Suprapubic skin (tissue), 4 donors: Measurements from ENCODE around the gene PDE9A. TPM values are rescaled to one million over a fixed set of nuclear protein-coding genes. Genes with fewer than 3 reads are reported as not detected.

Experiments used
- DNase-seq, 2 donors: peaks; one replicate each; pipeline ENCODE4 v3.0.0-alpha.2; 2019; ENCODE audit warnings: low spot score in 2 of 2
- H3K27ac ChIP-seq: fragments of 200-600 bp; sonication (generic); one replicate; pipeline ENCODE4 v1.5.1; 2019
- H3K27me3 ChIP-seq: fragments of 200-600 bp; sonication (generic); one replicate; pipeline ENCODE4 v1.5.1; 2019
- H3K36me3 ChIP-seq: fragments of 200-600 bp; sonication (generic); one replicate; pipeline ENCODE4 v1.5.1; 2019
- H3K4me1 ChIP-seq: fragments of 200-600 bp; sonication (generic); one replicate; pipeline ENCODE4 v1.5.1; 2019
- H3K4me3 ChIP-seq: fragments of 200-600 bp; sonication (generic); one replicate; pipeline ENCODE4 v1.5.1; 2019; ENCODE audit warnings: mild to moderate bottlenecking
- H3K9me3 ChIP-seq: fragments of 200-600 bp; sonication (generic); one replicate; pipeline ENCODE4 v1.5.1; 2019
- CTCF ChIP-seq, 2 donors: fragments of 200-600 bp in 1 of 2; fragments of 450-650 bp in 1 of 2; sonication (generic) in 1 of 2; IDR thresholded peaks; one replicate each; pipeline ENCODE4 v1.5.1; 2016 to 2019; ENCODE audit warnings: antibody characterized with exemption in 2 of 2, mild to moderate bottlenecking in 1 of 2, moderate library complexity in 1 of 2
- EP300 ChIP-seq: sonication (generic); formaldehyde crosslinking; IDR thresholded peaks from one replicate; pipeline ENCODE4 v1.6.1; 2017; ENCODE audit warnings: antibody characterized with exemption
- POLR2A ChIP-seq, 2 donors: fragments of 450-650 bp; IDR thresholded peaks; one replicate each; pipeline ENCODE4 v1.6.1; 2017; ENCODE audit warnings: antibody characterized with exemption in 2 of 2, mild to moderate bottlenecking in 2 of 2, moderate library complexity in 2 of 2
- POLR2AphosphoS5 ChIP-seq, 3 donors: sonication (generic); formaldehyde crosslinking; IDR thresholded peaks; one replicate each; pipeline ENCODE4 v1.6.1; 2017; ENCODE audit warnings: antibody characterized with exemption in 3 of 3
- WGBS: methylation state at CpG from one replicate; pipeline ENCODE4 v1.1.5; 2018; 5-methylcytosine and 5-hydroxymethylcytosine counted together
- total RNA-seq, 4 donors: library from RNA; depleted of rRNA; stranded (reverse); fragments of >200 nt; gene quantifications; one replicate each; pipeline ENCODE4 v1.1.0, GENCODE V29; 2016

The PDE9A gene
- total RNA-seq, 4 donors from 2014 or later, result 4.5 to 12.0 (median 7.1) TPM

- Histone ChIP-seq H3K36me3 (no peaks in the 10 kb centered on the region), H3K4me1 (peaks cover 15% of the 10 kb centered on the region), H3K4me3 (no peak overlapping the region), H3K27ac (no peak overlapping the region), H3K9me3 (no peaks in the 10 kb centered on the region), H3K27me3 (peaks cover 20% of the 10 kb centered on the region)
- DNase-seq, result no peak
- TF ChIP-seq CTCF (IDR thresholded peaks at IDR 0.05) (no peak), POLR2AphosphoS5 (IDR thresholded peaks at IDR 0.05) (no peak), EP300 (no peak), POLR2A (IDR thresholded peaks at IDR 0.05) (no peak)
- 73% methylated on average over 24 of the region's 24 CpGs for WGBS
These were observed 28.1 kb downstream of the PDE9A start for GRCh38 chr21:42681296-42682206.

- peaks cover 20% of the 10 kb centered on the region for H3K27me3 ChIP-seq
- H3K27ac ChIP-seq, result no peak overlapping the region
- no peaks in the 10 kb centered on the region for H3K36me3 ChIP-seq
- WGBS, result 78% methylated on average over 15 of the region's 15 CpGs
- no peak overlapping the region for H3K4me3 ChIP-seq
- H3K9me3 ChIP-seq, result no peaks in the 10 kb centered on the region
- no peak for TF ChIP-seq POLR2AphosphoS5 (IDR thresholded peaks at IDR 0.05)
- no peak for TF ChIP-seq POLR2A (IDR thresholded peaks at IDR 0.05)
- TF ChIP-seq EP300, result no peak
- TF ChIP-seq CTCF (IDR thresholded peaks at IDR 0.05), result no peak
- H3K4me1 ChIP-seq, result peaks cover 15% of the 10 kb centered on the region
- no peak for DNase-seq
These were observed 29.3 kb downstream of the PDE9A start for GRCh38 chr21:42682661-42683210.

- no peak overlapping the region for H3K4me3 ChIP-seq
- DNase-seq, result no peak
- TF ChIP-seq EP300 (no peak), CTCF (IDR thresholded peaks at IDR 0.05) (no peak), POLR2AphosphoS5 (IDR thresholded peaks at IDR 0.05) (no peak), POLR2A (IDR thresholded peaks at IDR 0.05) (no peak)
- peaks cover 9% of the 10 kb centered on the region for H3K4me1 ChIP-seq
- peaks cover 16% of the 10 kb centered on the region for H3K27me3 ChIP-seq
- no peaks in the 10 kb centered on the region for H3K36me3 ChIP-seq
- no peak overlapping the region for H3K27ac ChIP-seq
- WGBS, result 82% methylated on average over 5 of the region's 19 CpGs
- no peaks in the 10 kb centered on the region for H3K9me3 ChIP-seq
These were observed 30.1 kb downstream of the PDE9A start for GRCh38 chr21:42683371-42684108.

GRCh38 chr21:42684109-42684916 lies 30.9 kb downstream of the PDE9A start:
- Histone ChIP-seq H3K4me1 (peaks cover 9% of the 10 kb centered on the region), H3K4me3 (peak overlapping the region; percentile 21), H3K9me3 (no peaks in the 10 kb centered on the region), H3K36me3 (no peaks in the 10 kb centered on the region), H3K27me3 (peaks cover 8% of the 10 kb centered on the region), H3K27ac (no peak overlapping the region)
- no peak for TF ChIP-seq EP300
- 52% methylated on average over 22 of the region's 22 CpGs for WGBS
- no peak for DNase-seq

- H3K27me3 ChIP-seq, result peaks cover 1% of the 10 kb centered on the region
- peaks cover 9% of the 10 kb centered on the region for H3K4me1 ChIP-seq
- no peak for DNase-seq
- peak overlapping the region; percentile 21 for H3K4me3 ChIP-seq
- H3K36me3 ChIP-seq, result no peaks in the 10 kb centered on the region
- 70% methylated on average over 33 of the region's 33 CpGs for WGBS
- TF ChIP-seq POLR2A (IDR thresholded peaks at IDR 0.05) (no peak), EP300 (no peak), CTCF (IDR thresholded peaks at IDR 0.05) (no peak), POLR2AphosphoS5 (IDR thresholded peaks at IDR 0.05) (no peak)
- no peaks in the 10 kb centered on the region for H3K9me3 ChIP-seq
- H3K27ac ChIP-seq, result no peak overlapping the region
These were observed 31.6 kb downstream of the PDE9A start for GRCh38 chr21:42685036-42685435.
